Measurements from ENCODE around the gene SPACA7.

Gene SPACA7, protein sequence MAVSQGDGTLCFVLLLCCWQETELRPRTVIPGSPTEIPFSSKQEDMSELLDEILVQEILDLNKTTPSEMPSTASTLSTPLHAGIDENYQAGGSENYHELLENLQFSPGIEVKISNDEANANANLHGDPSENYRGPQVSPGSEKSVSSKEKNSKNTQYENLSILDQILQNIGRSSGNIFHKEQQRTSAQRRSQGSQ

DNA sequence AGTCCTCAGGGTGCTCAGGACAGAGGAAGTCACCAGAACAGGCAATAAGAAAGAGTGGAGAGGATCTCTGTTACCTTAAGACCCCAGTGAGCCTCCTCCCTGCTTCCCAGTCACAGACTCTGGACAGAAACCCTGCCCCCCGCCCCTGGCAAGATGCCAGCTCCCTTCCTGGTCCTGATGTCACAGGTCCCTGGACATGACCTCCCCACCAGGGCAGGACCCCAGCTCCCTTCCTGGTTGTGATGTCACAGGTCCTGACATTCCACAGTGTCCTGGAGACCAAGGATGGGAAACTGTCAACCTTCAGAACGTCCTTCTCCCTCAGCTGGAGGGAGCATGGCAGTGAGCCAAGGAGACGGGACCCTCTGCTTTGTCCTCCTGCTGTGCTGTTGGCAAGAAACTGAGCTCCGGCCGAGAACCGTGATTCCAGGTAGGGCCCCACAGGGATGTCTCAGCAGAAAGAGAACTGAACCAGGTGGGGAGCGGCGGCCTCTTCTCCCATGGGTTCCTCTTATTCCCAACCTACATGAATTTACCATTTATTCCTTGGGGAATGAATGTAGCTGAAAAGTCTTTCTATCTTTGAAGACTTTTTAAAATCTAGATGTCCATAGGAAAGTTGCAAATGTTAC lies at the start of gene SPACA7:
SPACA7 (plus strand) TSS at position 306 of the 632 bp plus-strand sequence; CDS start at position 337, 31 bp downstream.
- no peak for DNase-seq (ENCODE audit: low read depth)

DNA sequence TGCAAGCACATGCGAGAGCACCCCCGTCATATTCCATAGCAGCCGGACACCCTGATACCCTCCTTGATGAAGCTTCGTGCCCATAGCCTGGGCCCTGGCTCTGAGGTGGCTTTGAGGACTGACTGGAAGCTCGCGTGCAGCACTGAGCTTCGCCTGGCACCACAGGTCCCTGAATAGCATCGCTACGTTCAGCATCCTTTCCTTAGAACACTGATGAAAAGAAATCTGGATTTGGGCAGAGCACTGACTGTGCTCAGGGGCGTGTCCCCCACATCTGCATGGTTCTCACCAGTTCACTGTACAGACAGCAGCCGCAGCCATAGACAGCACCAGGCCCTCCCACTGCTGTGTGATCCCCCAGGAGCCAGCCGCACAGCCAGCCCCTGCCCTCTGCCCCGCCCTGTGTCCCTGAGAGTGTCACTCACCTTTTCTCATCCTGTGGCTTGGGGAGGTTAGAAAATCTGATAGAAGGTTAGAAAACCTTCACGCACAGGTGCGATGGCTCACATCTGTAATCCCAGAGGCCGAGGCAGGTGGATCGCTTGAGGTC lies 49.3 kb upstream of the SPACA7 start:
- no peak for DNase-seq (ENCODE audit: low read depth)

DNA sequence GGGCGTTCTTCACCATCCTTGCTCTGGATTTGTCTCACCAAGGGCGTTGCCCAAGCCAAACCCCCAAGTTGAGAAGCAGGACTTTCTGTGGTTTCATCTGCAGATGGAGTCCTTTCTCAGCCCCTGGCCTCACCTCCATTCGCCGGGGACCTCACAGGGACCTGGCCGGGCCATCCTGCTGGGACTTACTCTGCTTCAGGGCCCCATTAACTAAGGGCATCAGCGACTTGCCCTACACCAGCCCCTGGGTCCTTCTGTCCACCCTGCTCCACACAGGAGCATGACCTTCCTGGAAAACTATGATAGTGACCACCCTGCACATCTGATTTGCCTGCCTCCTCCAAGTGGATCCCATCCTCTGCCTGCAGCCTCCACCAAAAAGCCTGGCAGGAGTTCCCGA lies 47.2 kb upstream of the SPACA7 start:
- DNase-seq (ENCODE audit: low read depth) = no peak

DNA sequence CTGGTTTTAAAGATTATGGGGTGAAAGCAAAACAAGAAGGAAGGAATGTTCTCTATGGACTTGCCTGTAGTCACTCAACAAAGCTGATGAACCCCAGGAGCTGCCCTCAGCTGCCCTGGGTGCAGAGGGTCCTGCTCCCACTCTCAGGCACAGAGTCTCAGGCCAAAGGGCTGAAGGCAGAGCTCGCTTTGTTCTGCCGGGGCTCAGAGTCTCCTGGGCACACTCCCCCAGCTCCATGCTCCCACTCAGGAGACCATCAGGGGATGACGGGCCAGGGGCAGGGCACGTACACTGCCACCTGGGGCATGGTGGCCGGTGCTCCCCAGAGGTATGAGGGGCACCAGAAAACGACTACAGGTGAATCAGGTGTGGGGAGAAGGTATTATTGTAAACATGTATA lies 46.8 kb upstream of the SPACA7 start:
- DNase-seq (ENCODE audit: low read depth) = no peak

DNA sequence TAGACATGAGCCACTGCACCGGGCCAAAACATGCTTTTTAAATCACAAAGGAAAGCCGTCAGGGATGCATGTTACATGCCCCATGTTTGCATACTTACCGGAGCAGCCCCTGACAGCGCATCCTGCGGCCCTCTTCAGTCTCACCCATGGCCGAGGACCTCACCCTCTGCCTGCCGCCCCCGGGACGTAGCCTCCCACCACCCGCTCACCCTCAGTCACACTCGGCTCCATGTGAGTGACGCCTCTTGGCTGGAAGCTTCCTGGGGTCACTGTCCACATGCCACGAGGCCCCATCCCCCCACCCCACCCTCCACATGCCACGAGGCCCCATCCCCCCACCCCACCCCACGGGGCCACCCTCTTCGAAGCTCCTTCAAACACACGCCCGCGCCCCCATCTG lies 46.1 kb upstream of the SPACA7 start:
- no peak for DNase-seq (ENCODE audit: low read depth)

DNA sequence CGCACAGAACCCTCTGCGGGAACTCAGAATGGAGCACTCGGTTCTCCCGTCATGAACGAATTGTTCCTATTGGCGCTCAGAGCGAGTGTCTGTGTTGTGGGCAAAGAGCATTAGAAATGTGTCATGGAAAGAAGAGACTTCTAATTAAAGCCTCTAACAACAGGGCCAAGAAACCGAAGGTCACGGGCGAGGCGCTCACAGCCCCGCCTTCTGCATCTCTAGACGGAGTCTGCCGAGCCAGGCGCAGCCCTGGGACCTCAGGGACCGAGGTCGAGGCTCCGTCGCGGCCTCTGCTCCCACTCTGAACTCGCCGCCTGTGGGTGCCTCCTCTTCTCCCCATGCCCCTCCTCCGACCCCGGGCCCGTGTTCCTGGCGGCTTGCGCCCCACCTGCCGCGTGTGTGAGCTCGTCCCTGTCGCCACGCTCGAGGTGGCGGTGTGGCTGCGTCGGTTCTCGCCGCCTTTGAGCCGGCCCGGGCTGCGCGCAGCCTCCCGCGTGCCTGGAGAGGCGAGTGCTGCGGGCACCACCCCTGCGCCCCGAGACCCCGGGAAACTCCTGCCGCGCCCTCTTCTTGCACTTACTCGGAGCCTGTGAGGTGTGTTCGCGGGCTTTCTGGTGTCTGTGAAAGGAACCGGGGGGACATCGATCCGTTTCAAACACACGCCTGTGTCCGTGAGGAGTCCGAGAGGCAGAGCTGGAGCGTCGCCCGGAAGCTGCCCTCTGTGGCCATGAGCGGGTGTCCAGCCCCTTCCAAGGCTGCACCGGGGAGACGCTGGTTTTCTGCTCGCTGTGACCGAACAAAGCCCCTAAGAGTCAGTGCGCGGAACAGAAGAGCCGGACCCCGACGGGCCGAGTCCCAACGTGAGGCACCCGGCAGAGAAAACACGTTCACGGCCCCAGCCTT lies 45.4 kb upstream of the SPACA7 start:
- DNase-seq (ENCODE audit: low read depth) = no peak

DNA sequence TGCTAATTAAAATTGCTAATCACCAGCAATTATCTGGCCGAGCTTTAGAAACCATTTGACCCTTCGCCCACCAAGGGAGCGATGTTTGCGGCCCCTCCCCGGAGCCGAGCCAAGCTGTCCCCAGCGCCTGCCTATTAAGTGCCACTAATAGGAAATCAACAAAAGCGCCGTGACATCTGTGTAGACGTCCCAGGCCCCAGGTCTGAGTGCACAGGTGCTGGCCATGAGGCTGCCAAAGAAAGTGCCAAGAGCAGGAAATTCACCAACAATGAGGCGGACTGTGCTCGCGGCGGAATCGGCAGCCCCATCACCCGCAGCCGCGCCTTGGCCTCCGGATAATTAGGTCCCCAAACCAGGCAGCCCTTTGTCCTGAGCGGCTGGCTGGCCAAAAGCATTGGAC lies 44.5 kb upstream of the SPACA7 start:
- no peak for DNase-seq (ENCODE audit: low read depth)

DNA sequence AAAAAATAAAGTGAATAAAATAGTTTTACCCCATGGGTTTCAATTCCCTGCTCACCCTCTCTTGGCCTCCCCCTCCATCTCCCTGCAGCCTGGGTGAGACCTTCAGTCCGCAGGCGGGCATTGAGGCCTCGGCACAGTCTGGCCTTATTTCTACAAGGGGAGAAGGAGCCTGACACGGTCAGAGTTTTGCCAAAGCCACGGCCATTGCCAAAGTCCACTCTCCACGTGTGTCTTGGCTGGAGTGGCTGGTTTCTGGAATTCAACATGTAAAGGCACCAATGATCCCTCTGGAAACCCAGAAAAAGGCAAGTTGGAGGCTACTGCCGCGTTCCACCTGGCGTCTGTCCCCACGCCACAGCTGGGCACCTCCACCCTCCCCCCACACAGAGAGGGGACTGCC lies 43.4 kb upstream of the SPACA7 start:
- DNase-seq (ENCODE audit: low read depth) = no peak

DNA sequence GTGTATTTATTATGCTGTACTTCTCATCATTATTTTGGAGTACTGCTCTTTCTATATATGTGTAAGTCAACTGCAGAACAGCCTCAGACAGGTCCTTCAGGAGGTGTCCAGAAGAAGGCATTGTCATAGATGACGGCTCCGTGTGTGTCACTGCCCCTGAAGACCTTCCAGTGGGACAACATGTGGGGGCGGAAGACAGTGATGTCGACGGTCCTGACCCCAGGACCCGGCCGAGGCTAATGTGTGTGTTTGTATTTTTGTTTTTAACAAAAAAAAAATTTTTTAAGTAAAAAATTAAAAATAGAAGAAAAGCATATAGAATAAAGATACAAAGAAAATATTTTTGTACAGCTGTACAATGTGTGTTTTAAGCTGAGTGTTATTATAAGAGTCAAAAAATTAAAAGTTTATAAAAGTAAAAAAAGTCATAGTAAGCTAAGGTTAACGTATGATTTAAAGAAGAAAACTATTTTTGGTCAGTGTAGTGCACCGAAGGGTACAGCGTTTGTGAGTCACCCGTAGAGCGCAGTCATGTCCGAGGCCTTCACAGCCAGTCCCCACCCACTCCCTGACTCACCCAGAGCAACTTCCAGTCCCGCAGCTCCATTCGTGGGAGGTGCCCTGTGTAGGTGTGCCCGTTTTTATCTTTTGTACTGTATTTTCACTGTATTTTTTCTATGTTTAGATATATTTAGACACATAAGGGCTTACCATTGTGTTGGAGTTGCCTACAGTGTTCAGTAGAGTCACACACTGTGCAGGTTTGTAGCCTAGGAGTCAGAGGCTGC lies 42.2 kb upstream of the SPACA7 start:
- no peak for DNase-seq (ENCODE audit: low read depth)

DNA sequence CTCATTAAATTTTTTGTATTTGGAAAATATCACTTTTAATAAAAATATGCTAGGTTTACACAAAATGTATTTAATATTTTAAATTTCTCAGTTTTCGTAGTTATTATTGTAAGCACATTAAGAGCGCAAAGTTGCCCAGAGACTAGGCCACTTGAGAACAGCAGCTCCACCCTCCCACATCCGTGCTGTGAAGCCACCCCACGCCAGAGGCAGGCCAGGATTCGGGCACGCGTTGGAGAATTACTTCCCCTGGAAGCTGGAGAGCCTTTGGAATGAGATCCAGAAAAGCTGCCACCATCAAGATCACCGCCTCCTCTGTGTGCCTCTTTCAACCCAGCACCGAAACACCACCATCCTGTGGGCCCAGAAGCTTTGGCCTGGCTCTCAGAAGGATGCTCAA lies 41.0 kb upstream of the SPACA7 start:
- DNase-seq (ENCODE audit: low read depth) = no peak

DNA sequence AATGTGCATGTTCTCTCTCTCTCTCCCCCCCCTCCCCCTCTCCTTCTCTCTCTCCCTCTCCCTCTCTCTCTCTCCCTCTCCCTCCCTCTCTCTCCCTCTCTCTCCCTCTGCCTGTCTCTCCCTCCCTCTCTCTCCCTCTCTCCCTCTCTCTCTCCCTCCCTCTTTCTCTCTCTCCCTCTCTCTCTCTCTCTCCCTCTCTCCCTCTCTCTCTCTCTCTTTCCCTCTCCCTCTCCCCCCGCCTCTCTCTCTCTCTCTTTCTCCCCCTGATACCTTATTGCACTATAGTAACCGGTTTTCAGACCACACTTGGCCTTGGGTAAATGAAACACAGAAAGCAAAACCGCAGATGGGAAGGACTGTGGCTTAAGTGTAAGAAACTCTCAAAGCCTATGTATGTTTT lies 34.7 kb upstream of the SPACA7 start:
- no peak for DNase-seq (ENCODE audit: low read depth)

DNA sequence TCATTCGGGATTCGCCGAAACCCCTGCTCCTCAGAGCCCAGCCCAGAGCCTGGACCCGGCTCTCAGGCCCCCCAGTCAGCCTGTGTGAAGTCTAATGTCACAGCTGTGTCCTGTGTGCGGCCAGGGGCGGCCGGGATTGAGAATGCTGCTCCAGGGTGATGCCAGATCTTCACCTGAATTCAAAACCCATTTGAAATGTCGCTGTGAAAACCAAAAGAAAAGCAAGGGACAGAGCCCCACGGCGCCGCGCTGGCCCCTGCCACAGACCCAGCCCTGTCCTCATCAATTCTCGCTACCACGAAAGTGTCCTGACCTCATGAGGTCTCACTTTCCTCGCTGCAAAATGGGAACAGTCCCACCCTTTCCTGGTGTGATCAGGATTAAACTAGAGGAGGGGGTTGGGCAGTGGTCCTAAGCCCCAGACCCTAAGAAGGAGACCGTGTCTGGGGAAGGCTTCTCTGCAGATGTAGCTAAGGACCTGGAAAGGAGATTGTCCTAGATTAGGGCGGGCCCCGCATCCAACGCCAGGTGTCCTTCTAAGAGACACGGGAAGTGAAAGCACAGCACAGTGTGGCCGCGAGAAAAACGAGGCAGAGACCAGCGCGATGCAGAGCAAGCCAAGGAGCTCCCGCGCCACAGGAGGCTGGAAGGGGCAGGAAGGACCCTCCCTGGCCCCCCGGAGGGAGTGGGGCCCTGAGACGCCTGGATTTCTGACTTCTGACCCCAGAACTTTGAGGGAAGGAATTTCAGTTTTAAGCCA lies 34.0 kb upstream of the SPACA7 start:
- DNase-seq (ENCODE audit: low read depth) = no peak

DNA sequence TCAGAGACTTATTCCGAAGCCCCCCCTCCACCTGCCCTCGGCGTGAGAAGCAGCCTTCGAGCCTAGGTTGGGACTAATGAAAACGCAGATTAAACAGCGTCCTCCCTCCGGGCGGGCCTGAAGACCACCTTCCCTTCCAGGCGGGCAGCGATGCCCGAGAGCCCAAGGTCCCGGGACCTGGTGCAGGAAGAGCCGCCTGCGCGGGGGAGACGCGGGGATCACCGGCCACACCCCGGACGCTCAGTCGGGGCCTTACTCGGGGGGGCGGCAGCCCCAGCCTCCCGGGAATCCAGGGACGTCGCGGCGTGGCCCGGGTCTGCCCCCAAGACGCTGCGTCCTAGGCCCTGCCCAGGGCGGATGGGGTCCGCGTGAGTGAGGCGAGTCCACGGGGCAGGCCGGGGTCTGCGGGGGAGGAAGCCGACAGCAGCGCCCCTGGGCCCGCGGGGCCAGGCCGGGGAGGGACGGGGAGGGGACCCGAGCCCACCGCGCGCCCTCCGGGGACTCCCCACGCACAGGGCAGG lies 33.3 kb upstream of the SPACA7 start:
- no peak for DNase-seq (ENCODE audit: low read depth)

DNA sequence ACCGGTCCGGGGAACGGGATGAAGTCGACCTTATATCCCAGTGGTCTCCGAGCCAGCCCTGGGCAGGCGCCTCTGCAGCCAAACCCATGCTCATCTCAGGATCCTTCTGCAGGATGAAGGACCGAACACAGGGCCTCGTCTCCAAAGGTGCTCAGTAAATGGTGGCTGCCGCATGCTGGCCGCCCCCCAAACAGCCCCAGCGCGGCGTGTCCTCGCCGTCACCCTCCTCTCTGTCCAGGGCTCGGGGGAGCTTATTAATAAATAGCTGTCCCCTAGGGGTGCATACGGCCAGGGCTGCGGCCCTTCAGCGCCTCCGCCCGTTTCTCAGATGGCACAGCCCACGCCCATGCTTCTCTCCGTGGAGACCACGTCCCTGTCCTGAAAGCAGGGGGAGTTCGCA lies 32.6 kb upstream of the SPACA7 start:
- DNase-seq (ENCODE audit: low read depth) = no peak

DNA sequence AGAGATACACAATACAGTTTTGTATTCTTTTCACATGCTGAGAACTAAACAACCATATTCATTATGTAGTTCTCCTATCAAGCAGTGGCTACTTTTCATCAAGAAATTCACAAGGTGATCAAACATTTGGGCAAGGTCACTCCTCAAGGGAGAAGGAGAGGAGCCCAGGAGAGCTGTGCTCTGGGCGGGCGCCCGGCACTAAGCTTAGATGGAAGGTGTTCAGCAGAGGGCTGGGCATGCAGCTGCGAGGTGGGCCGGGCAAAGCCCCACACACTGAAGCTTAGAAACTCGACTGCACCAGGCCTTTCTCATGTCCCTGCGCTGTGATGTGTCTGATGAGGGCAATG lies 30.4 kb upstream of the SPACA7 start:
- no peak for DNase-seq (ENCODE audit: low read depth)

DNA sequence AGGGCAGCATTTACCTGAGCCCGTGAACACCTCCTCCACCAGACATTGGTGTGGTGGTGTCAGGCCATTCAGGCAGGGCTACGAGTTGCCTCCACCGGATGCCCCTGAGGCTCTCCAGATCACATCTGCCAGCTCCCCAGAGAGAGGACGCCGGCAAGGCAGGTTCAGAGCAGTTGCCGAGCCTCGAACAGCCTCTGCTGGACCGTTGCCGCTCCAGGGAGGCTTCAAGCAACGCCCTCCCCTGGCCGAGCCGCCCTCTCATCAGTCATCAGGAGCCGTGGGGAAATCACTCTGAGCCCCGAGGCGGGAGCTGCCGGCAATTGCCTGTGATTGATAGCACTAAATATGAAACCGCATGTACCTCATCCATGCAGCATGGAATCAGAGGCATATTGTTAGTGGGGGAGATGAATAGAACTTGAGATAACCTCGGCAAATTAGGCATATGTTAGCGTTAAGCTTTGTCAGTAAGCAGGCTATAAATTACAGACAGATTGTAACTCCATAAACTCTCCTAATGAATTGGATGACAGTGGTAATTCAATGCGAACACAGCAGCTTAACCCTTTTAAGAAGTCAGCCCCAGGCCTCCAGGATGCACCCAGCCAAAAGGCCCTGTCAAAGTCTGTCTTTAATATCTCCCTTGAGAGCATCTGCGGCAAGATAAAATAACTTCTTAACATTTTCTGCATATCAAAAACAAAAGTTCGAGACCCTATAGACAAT lies 29.8 kb upstream of the SPACA7 start:
- DNase-seq (ENCODE audit: low read depth) = no peak

DNA sequence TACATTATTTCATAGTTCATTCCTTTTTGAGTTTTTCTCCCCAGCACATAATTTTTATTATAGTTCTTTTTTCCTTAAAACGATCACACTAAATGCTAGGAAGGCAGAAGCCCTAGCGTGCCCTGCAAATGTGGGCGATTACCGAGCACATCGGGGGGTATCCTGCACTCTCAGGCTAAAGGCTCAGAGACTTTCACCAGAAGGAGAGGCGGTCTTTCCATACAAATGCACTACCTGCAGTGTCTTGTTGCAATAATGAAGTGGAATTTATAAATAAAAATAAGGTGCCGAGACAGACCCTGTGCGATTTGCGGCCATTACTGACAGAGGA lies 29.3 kb upstream of the SPACA7 start:
- DNase-seq (ENCODE audit: low read depth) = no peak

DNA sequence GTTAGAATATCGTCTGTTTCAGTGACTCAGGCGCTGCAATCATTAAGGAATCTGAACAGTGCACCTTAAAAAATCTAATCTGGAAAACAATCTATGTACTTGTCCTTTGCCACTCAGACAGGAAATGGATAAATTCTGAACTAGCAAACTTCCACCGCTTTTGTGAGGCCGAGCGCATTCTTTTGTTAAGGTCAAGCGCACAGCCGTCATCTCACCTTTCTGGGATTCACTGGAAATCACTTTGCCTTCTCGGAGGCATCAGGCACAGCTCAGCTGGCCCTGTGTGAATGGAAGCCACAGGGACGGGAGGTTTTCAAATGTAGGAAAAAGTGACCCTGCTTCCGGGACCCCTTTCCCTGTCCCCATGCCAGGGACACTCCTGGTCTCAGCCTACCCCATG lies 28.2 kb upstream of the SPACA7 start:
- DNase-seq (ENCODE audit: low read depth) = no peak

DNA sequence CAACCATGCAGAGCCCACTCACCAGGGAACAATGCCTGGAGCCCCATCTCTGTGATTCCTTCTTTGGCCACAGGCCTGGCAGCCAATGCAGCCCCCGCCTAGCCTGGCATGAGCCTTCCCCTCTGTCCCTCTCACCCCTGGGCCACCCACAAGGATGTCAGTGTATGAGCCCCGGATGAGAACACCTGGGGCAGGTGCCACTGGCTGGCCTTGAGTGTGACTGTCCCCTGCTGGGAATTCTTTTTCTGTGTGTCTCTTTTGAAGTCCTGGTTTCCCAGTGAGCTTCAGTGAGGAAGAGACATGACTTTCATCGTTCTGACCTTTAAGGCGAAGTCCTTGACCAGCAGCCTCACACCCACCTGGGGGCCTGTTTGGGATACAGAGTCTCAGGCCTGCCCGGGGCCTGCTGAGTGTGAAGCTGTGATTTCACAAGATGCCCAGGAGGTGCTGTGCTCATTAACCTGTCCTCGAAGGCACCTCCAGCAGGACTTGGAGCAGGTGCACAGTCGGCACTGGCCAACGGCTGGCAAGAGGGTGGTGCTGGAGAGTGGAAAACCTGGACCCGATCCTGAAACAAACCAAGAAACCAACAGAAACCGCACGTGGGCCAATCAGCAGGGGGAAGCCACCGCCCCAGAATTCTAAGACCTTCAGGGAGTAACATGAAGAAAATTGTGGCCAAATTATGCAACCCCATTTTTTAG lies 27.4 kb upstream of the SPACA7 start:
- DNase-seq (ENCODE audit: low read depth) = no peak

DNA sequence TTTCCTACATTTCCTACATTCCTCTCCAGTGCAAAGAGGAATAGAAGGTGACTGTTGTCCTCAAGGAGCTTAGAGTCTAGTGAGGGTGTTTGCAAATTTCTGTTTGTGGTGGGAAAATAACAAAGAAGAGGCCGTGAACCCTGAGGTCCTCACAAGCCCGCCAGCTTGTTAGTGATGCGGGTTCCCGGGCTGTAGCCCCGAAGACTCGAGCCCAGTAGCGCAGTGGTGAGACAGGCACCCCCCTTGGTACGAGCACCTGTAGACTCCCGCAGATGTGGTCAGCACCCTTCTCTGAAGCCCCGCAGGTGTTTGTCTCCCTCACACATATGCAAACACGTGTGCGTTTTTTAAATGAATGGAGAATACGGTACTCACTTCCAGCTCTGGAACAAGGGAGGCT lies 26.5 kb upstream of the SPACA7 start:
- DNase-seq (ENCODE audit: low read depth) = no peak

Measured in activated T-cell treated with anti-CD3 and anti-CD28 coated beads for 24 hours (primary cell).